Activated CD4-positive, CD25-positive, alpha-beta regulatory T cell (primary cell): ENCODE measurements around the gene DOCK1.

Experiments
- DNase-seq, 4 experiments: peaks; one replicate each; lab custom pipeline; 2025; lab: John Stamatoyannopoulos, UW

The DOCK1 gene

DNA sequence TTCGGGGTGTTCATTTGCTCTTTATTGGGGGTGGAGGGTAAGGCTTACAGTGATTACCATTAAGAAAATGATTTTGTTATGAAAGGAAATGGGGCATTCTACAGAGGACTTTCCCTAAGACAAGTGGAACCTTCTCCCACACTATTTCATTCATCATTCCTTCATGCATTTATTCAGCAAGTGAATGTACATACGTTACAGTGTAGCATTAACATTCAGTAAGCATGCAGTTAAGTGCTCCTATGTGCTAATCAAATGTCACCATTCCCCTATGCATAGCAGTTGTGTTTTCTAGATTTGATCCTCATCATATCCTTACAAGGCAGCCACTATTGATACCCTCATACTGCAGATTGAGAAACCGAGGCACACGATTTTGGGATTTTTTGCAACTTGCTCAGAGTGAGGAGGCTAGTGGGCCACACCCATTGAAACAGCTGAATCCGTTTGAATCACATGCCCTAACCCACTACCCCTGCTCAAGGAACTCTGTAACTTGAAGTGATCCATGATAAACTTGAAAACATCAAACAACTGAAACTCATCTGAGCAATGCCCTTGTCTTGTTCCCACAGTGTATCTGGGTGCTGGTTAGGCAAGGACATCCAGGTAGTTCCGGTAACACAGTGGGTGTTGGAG is 274.5 kb downstream of the DOCK1 start:
- no peak for DNase-seq

- DNase-seq: no peak
These were observed 276.9 kb downstream of the DOCK1 start for GRCh38 chr10:127182161-127182560.

DNA sequence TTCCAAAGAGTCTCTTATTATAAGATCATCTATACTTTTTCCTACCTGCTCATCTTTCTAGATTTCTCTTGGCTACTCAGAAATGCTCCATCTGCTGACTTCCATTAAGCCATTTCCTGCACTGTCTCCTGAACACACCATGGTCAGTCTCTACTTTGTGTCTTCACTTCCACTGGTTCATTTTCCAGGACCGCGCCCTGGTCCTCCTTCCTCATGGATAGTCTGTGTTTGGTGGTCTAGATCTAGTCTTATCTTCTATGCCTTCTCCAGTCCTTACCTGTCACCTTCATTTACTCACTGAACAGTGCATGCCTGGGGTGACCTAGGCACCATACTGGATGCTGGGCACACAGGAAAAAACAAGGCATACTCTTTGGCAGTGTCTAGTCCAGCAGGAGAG is 279.4 kb downstream of the DOCK1 start:
- no peak for DNase-seq

- DNase-seq: no peak
These were observed 281.6 kb downstream of the DOCK1 start for GRCh38 chr10:127186813-127187212.

DNA sequence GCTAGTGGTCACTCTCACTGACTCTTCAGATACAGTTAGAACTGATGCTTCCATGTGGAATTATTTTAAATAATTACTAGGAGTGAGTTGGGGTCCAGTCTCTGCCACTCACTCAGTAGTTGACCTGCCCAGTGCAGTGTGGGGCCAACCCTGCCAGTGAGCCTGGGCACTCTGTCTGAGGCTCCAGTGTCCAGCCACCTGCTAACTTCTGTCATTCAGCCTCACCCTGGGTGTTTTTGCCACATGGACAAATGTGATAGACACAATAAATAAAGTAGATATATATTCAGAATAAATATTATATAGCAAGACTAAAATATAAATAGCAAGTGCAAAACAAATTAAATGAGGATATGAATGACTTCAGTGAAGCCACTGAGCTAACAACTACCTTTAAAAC is 284.0 kb downstream of the DOCK1 start:
- no peak for DNase-seq

- no peak for DNase-seq
These were observed 285.2 kb downstream of the DOCK1 start for GRCh38 chr10:127190427-127190826.

DNA sequence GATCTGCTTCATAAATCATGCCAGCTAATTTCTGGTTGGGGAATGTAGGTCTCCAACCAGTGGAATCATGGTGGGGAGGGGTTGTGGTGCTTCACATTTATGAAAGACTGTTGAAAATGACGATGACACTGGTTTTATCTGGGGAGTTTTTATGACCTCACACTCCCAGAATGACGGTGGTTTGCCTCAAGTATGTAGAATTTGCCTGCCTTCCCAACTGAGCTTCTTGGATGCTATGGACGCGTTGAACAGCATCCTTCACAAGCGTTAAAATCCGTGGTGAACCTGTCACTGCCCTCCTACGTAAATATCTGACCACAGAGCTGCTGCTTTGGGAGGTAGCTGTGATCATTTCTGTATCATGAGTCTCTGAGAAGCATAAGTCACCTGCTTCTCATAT is 287.9 kb downstream of the DOCK1 start:
- DNase-seq: no peak

GRCh38 chr10:127194111-127194510 is 288.9 kb downstream of the DOCK1 start:
- DNase-seq: no peak

DNA sequence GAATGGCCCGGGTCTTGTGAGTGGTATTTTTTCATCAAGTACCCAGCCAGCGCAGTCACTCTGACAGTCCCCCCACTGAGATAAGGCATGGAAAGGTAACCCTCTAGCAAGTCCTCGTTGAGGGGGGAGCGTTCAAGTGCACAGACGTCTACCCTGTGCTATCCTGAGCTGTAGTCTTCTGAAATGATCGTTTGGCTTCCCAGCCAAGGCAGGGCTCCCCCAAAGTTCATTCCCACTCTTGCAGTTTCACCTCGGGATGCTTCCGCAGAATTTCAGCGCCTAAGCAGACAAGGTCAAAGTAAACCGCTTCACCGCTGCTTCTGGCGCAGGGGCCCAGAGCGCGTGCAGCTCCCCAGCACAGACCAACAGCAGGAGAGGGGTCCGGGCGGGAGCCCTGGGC is 289.4 kb downstream of the DOCK1 start:
- DNase-seq: no peak

DNA sequence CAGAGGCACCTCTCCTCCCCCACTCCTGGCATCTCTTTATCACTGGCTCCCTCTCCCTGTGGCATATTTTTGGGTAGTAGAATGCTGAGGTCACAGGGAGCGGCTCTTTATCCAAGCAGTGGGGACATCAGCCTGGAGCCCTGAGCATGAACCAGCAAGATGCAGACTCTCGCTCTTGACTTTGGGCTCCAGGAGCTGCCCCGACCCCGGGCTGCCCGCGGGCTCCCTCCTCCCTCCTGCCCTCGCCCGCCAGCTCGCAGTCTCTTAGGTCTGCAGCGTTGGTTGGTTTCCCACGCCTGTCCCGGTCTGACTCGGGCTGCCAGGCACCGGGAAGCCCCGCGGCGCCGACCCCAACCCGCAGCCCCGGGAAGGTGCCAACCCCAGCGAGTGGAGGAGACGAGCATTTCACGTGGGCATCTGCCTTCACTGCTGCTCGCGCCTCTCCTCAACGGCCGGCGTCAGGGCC is 289.8 kb downstream of the DOCK1 start:
- no peak for DNase-seq

- DNase-seq: no peak
These were observed 290.5 kb downstream of the DOCK1 start for GRCh38 chr10:127195571-127196281.

- no peak for DNase-seq
These were observed 291.3 kb downstream of the DOCK1 start, which contains the start of gene INSYN2A for GRCh38 chr10:127196282-127197153. Gene INSYN2A, minus strand, starts transcription at chr10:127196591. Its CDS starts 20,196 bp downstream, at chr10:127176395.

GRCh38 chr10:127197154-127197432 is 291.9 kb downstream of the DOCK1 start:
- DNase-seq: no peak

DNA sequence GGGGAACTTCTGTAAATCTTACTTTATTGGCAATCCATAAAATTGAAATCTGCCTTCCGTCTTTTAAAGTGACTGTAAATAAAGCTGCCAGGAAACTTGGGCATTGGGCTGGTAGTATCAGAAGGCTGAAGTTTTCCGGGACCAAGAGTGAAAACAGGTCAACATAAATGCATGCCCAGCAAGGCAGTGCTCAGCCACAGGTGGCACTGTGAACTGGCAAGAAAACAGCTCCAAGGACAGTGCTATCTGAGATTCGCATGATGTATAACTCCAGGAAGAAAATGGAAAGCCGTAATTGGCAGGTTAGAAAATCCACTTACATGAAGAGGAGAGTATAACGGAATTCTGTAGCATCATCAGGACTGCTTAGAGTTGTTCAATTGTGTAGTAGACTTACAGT is 293.1 kb downstream of the DOCK1 start:
- no peak for DNase-seq

- no peak for DNase-seq
These were observed 293.5 kb downstream of the DOCK1 start for GRCh38 chr10:127198721-127199120.

DNA sequence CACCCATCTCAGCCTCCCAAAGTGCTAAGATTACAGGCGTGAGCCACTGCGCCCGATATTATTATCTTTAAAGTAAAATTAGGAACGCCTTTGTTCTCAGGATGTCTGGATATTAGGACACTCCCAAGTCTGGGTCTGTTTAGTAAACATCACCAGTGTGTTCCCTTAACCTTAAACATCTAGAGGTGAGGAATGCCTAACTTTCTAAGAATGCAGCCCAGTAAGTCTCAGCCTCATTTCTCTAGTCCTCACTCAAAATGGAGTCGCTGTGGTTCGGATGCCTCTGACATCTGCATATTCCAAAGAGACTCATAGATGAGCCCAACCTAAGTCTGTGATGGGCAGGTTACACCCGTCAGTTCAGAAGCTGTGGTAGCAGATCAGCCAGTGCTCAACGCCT is 295.4 kb downstream of the DOCK1 start:
- DNase-seq: no peak

GRCh38 chr10:127203067-127203466 is 297.8 kb downstream of the DOCK1 start:
- no peak for DNase-seq

GRCh38 chr10:127207081-127207480 is 301.9 kb downstream of the DOCK1 start:
- DNase-seq: no peak

GRCh38 chr10:127210936-127211466 is 305.8 kb downstream of the DOCK1 start:
- DNase-seq: no peak

DNA sequence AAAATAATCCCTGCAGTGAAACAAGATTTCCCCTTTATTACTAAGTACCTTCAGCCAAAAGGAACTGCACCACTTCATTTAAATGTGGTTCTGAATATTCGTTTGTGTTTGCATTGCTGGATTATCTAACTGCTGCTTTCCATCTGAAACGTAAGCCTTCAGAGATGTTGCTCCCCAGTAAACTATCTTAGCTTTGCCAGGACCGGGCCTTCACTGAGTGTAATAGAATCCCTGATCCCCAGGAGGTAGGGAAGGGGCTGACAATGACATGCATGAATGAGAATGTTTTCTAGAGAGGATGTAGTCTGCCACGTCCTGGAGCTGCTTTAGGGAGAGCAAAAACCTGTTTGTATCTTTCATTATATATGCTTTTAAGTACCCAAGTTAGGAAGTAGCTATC is 310.6 kb downstream of the DOCK1 start:
- DNase-seq: no peak

DNA sequence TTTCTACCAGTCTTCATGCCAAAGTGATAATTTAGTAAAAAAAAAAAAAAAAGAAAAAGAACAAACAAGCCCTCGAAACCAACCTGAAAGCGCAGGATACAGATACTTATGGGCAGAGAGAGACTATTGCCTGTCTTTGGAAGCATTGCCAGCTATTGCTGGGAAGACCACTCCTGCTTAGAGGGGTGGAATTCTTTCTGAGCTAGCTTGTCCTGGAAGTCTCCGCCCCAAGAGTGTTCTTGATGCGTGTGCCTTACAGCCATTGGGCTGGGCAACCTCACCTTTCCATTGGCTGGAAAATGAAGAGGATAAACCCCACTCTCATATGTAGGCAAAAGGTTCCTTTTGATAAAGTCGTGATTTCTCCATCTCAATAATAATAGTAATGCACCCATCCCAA is 311.0 kb downstream of the DOCK1 start:
- DNase-seq: no peak

DNA sequence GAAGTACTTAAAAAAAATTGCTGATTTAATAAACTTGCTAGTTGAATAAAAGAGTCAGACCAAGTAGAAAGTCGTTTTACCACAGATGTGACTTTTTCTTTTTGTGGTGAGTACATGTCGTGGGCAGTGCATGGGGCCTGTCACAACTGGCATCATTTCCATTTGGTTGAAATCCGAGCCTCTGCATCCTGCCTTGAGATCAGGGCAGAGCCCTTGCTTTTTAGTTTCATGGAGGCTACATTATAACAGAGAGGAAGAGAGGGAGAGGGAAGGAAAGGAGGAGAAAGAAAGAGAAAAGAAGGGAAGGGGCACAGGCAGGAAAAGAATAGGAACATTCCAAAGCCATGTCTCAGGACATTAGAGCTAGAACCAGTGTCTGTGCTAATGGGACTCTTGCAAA is 311.6 kb downstream of the DOCK1 start:
- no peak for DNase-seq

GRCh38 chr10:127218658-127219057 is 313.4 kb downstream of the DOCK1 start:
- no peak for DNase-seq
